HG02970 (cell line): ENCODE data around the gene EGFL8.
"Not testable (repeated sequence)": the region's sequence is repeated elsewhere in the genome, so short reads cannot be mapped to it uniquely, and the experiment has no call there.

Experiments used
- ATAC-seq: cut with Tn5 transposase; IDR thresholded peaks from one replicate; pipeline ENCODE4 v1.9.1; 2021; ENCODE audit warnings: mild to moderate bottlenecking, moderate library complexity, moderate number of reproducible peaks; ENCODE audit not compliant: unreplicated experiment, low FRiP score

EGFL8 gene

GRCh38 chr6:32164295-32164694 is at the start of gene EGFL8:
EGFL8 (plus strand) TSS chr6:32164595; CDS start chr6:32166166, 1,571 bp downstream.
- no peak for ATAC-seq

GRCh38 chr6:32114796-32115195 is 49.6 kb upstream of the EGFL8 start:
- no peak for ATAC-seq

GRCh38 chr6:32115623-32116022 is 48.8 kb upstream of the EGFL8 start:
- ATAC-seq, result no peak

GRCh38 chr6:32116674-32117073 is 47.7 kb upstream of the EGFL8 start:
- no peak for ATAC-seq

GRCh38 chr6:32117461-32117860 is 46.9 kb upstream of the EGFL8 start:
- ATAC-seq, result no peak

- no peak for ATAC-seq
Observed at GRCh38 chr6:32118782-32119628, 45.4 kb upstream of the EGFL8 start.

- no peak for ATAC-seq
Observed at GRCh38 chr6:32120573-32121059, 43.8 kb upstream of the EGFL8 start.

- no peak for ATAC-seq
Observed at GRCh38 chr6:32123681-32124080, 40.7 kb upstream of the EGFL8 start.

- no peak for ATAC-seq
Observed at GRCh38 chr6:32126880-32127279, 37.5 kb upstream of the EGFL8 start.

GRCh38 chr6:32127409-32127716 is 37.0 kb upstream of the EGFL8 start:
- ATAC-seq, result no peak

- ATAC-seq, result peak; percentile 80
Observed at GRCh38 chr6:32127717-32128592, 36.4 kb upstream of the EGFL8 start, which contains the start of gene ATF6B. ATF6B (minus strand) TSS chr6:32128246; CDS start chr6:32128207, 39 bp downstream.

GRCh38 chr6:32128751-32129296 is 35.6 kb upstream of the EGFL8 start:
- no peak for ATAC-seq

- ATAC-seq, result no peak
Observed at GRCh38 chr6:32129297-32130088, 34.9 kb upstream of the EGFL8 start.

- ATAC-seq, result no peak
Observed at GRCh38 chr6:32131439-32131948, 32.9 kb upstream of the EGFL8 start.

GRCh38 chr6:32132110-32132509 is 32.3 kb upstream of the EGFL8 start:
- no peak for ATAC-seq

GRCh38 chr6:32133786-32134185 is 30.6 kb upstream of the EGFL8 start:
- ATAC-seq, result no peak

GRCh38 chr6:32137454-32137853 is 26.9 kb upstream of the EGFL8 start:
- no peak for ATAC-seq

GRCh38 chr6:32139590-32139989 is 24.8 kb upstream of the EGFL8 start:
- no peak for ATAC-seq

GRCh38 chr6:32140420-32141046 is 23.9 kb upstream of the EGFL8 start:
- ATAC-seq, result no peak

- ATAC-seq, result not testable (repeated sequence)
Observed at GRCh38 chr6:32144238-32144637, 20.2 kb upstream of the EGFL8 start.
